GM12864 (cell line): ENCODE data around the gene FRS2.

Experiments used
- DNase-seq: peaks from one replicate; pipeline ENCODE4 v3.0.0-alpha.2; 2011; ENCODE audit warnings: low read depth
- H3K4me3 ChIP-seq: 2 replicates; pipeline ENCODE4 v1.5.1; 2011; ENCODE audit warnings: mild to moderate bottlenecking, low read depth, low read length, control low read depth
- CTCF ChIP-seq: IDR thresholded peaks from 2 replicates; pipeline ENCODE4 v1.5.1; 2011; ENCODE audit warnings: low read depth, mild to moderate bottlenecking, moderate library complexity, low read length, control low read depth, inconsistent platforms; ENCODE audit errors: missing control alignments

The FRS2 gene

GRCh38 chr12:69470189-69471075 is at the start of gene FRS2:
FRS2 (plus strand) TSS chr12:69470388; CDS start chr12:69569031, 98,643 bp downstream.
- peak; percentile 49 for DNase-seq
- H3K4me3 ChIP-seq = peak within 1 kb of the TSS; percentile 73
- peak; percentile 30 for TF ChIP-seq CTCF

GRCh38 chr12:69421548-69421947 is 48.6 kb upstream of the FRS2 start:
- H3K4me3 ChIP-seq = no peak overlapping the region
- no peak for TF ChIP-seq CTCF
- DNase-seq = no peak

- DNase-seq = no peak
- H3K4me3 ChIP-seq = no peak overlapping the region
- TF ChIP-seq CTCF = no peak
Observed at GRCh38 chr12:69423037-69423905, 46.9 kb upstream of the FRS2 start.

- DNase-seq = no peak
- H3K4me3 ChIP-seq = no peak overlapping the region
- no peak for TF ChIP-seq CTCF
Observed at GRCh38 chr12:69425417-69425816, 44.8 kb upstream of the FRS2 start.

- no peak for TF ChIP-seq CTCF
- DNase-seq = no peak
Observed at GRCh38 chr12:69428351-69429073, 41.7 kb upstream of the FRS2 start.

GRCh38 chr12:69430942-69431590 is 39.1 kb upstream of the FRS2 start:
- no peak for DNase-seq
- no peak overlapping the region for H3K4me3 ChIP-seq
- TF ChIP-seq CTCF = no peak

More at GRCh38 chr12:69428351-69429073, 41.7 kb upstream of the FRS2 start:
- no peak overlapping the region for H3K4me3 ChIP-seq
